Measurements from ENCODE around the gene SHLD2.

DNA sequence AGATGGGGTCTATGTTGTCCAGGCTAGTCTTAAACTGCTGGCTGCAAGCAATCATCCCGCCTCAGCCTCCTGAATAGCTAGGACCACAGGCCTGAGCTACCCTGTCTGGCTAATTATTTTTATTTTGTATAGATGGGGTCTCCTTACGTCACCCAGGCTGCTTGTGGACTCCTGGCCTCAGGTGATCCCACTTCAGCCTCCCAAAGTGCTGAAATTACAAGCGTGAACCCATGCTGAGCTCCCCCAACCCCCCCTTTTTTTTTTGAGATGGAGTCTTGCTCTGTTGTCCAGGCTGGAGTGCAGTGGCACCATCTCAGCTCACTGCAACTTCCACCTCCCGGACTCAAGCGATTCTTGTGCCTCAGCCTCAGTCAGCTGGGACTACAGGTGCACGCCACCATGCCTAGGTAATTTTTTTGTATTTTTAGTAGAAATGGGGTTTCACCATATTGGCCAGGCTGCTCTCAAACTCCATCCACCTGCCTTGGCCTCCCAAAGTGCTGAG is 49.5 kb upstream of the SHLD2 start:
- TF ChIP-seq, protein P1, sequence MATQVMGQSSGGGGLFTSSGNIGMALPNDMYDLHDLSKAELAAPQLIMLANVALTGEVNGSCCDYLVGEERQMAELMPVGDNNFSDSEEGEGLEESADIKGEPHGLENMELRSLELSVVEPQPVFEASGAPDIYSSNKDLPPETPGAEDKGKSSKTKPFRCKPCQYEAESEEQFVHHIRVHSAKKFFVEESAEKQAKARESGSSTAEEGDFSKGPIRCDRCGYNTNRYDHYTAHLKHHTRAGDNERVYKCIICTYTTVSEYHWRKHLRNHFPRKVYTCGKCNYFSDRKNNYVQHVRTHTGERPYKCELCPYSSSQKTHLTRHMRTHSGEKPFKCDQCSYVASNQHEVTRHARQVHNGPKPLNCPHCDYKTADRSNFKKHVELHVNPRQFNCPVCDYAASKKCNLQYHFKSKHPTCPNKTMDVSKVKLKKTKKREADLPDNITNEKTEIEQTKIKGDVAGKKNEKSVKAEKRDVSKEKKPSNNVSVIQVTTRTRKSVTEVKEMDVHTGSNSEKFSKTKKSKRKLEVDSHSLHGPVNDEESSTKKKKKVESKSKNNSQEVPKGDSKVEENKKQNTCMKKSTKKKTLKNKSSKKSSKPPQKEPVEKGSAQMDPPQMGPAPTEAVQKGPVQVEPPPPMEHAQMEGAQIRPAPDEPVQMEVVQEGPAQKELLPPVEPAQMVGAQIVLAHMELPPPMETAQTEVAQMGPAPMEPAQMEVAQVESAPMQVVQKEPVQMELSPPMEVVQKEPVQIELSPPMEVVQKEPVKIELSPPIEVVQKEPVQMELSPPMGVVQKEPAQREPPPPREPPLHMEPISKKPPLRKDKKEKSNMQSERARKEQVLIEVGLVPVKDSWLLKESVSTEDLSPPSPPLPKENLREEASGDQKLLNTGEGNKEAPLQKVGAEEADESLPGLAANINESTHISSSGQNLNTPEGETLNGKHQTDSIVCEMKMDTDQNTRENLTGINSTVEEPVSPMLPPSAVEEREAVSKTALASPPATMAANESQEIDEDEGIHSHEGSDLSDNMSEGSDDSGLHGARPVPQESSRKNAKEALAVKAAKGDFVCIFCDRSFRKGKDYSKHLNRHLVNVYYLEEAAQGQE (IDR thresholded peaks at IDR 0.05; ENCODE audit: low read depth), result no peak
- no peak for TF ChIP-seq JUND (IDR thresholded peaks at IDR 0.05)
- no peak for TF ChIP-seq EGR1 (IDR thresholded peaks at IDR 0.05; ENCODE audit: low read depth)
- TF ChIP-seq FOSL1 (IDR thresholded peaks at IDR 0.05; ENCODE audit: low read depth), result no peak
- no peak for TF ChIP-seq ZNF274 (IDR thresholded peaks at IDR 0.05; ENCODE audit: low read depth, low read length)
- TF ChIP-seq SRF (IDR thresholded peaks at IDR 0.05; ENCODE audit: low read depth), result no peak
- TF ChIP-seq, protein P2, sequence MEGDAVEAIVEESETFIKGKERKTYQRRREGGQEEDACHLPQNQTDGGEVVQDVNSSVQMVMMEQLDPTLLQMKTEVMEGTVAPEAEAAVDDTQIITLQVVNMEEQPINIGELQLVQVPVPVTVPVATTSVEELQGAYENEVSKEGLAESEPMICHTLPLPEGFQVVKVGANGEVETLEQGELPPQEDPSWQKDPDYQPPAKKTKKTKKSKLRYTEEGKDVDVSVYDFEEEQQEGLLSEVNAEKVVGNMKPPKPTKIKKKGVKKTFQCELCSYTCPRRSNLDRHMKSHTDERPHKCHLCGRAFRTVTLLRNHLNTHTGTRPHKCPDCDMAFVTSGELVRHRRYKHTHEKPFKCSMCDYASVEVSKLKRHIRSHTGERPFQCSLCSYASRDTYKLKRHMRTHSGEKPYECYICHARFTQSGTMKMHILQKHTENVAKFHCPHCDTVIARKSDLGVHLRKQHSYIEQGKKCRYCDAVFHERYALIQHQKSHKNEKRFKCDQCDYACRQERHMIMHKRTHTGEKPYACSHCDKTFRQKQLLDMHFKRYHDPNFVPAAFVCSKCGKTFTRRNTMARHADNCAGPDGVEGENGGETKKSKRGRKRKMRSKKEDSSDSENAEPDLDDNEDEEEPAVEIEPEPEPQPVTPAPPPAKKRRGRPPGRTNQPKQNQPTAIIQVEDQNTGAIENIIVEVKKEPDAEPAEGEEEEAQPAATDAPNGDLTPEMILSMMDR (IDR thresholded peaks at IDR 0.05 in 2 of 3, conservative IDR thresholded peaks at IDR 0.05 in 1 of 3; ENCODE audit: borderline replicate concordance in 1 of 3, insufficient read depth in 1 of 3, low read depth in 2 of 3, low read length in 2 of 3), result no peak
- TF ChIP-seq EZH2 (IDR thresholded peaks at IDR 0.05), result no peak
- no peak for TF ChIP-seq POLR2AphosphoS5 (IDR thresholded peaks at IDR 0.05; ENCODE audit: low read depth, low read length)
- TF ChIP-seq, protein P3, sequence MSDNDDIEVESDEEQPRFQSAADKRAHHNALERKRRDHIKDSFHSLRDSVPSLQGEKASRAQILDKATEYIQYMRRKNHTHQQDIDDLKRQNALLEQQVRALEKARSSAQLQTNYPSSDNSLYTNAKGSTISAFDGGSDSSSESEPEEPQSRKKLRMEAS (IDR thresholded peaks at IDR 0.05), result no peak

Data from HCT116 (cell line).